Caco-2 (cell line): Measurements from ENCODE around the gene INS. TPM values are rescaled to one million over a fixed set of nuclear protein-coding genes. Genes with fewer than 3 reads are reported as not detected.

Source experiments
- BruUV-seq: library from RNA; stranded (reverse); fragments of 400-500 nt; replicated peaks from 2 replicates; lab custom pipeline; 2021; lab: Mats Ljungman, UMichigan
- CTCF ChIA-PET: fragments of 300-600 bp; sonication (Branson Sonifier 250); formaldehyde crosslinking; loops from one replicate; lab custom pipeline; 2022; ENCODE audit warnings: antibody characterized with exemption; lab: Charles Lee
- POLR2A ChIA-PET: fragments of 300-600 bp; sonication (Branson Sonifier 250); formaldehyde crosslinking; loops from one replicate; lab custom pipeline; 2022; ENCODE audit warnings: antibody characterized with exemption; lab: Charles Lee
- DNase-seq, 2 experiments: peaks; one replicate each; pipeline versions ENCODE4 v3.0.0 to v3.0.0-alpha.2; 2020 to 2022
- H3K27me3 ChIP-seq: replicated peaks from 2 replicates; pipeline ENCODE4 v1.6.0; 2011; ENCODE audit warnings: low read length; ENCODE audit not compliant: control insufficient read depth, insufficient read depth
- H3K36me3 ChIP-seq: 2 replicates; pipeline ENCODE4 v1.5.1; 2011; ENCODE audit warnings: low read length; ENCODE audit not compliant: control insufficient read depth, insufficient read depth
- H3K4me1 ChIP-seq: fragments of 250-450 bp; sonication (Bioruptor Pico); 2 replicates; pipeline ENCODE4 v1.5.1; 2020; ENCODE audit warnings: mild to moderate bottlenecking
- H3K4me3 ChIP-seq: 2 replicates; pipeline ENCODE4 v1.5.1; 2011; ENCODE audit warnings: low read depth, mild to moderate bottlenecking, control low read depth, low read length
- H3K9me3 ChIP-seq: fragments of 250-450 bp; sonication (Bioruptor Pico); 2 replicates; pipeline ENCODE4 v1.5.1; 2020; ENCODE audit warnings: mild to moderate bottlenecking, moderate library complexity
- H3K27ac Mint-ChIP-seq: one replicate; pipeline ENCODE4 v1.8.0; 2022; ENCODE audit warnings: mixed read lengths; ENCODE audit not compliant: unreplicated experiment
- H3K27me3 Mint-ChIP-seq: one replicate; pipeline ENCODE4 v1.8.0; 2022; ENCODE audit warnings: mixed read lengths; ENCODE audit not compliant: insufficient read depth, unreplicated experiment
- H3K36me3 Mint-ChIP-seq: one replicate; pipeline ENCODE4 v1.8.0; 2022; ENCODE audit warnings: mild to moderate bottlenecking, mixed read lengths; ENCODE audit not compliant: insufficient read depth, unreplicated experiment
- H3K4me1 Mint-ChIP-seq: one replicate; pipeline ENCODE4 v1.8.0; 2022; ENCODE audit warnings: low read depth, mixed read lengths; ENCODE audit not compliant: unreplicated experiment
- H3K4me3 Mint-ChIP-seq: one replicate; pipeline ENCODE4 v1.8.0; 2022; ENCODE audit warnings: mild to moderate bottlenecking, moderate library complexity, mixed read lengths; ENCODE audit not compliant: unreplicated experiment
- H3K9me3 Mint-ChIP-seq: one replicate; pipeline ENCODE4 v1.8.0; 2022; ENCODE audit warnings: mixed read lengths; ENCODE audit not compliant: unreplicated experiment
- intact Hi-C: fragments of 100-400 bp; cut with micrococcal nuclease; formaldehyde crosslinking; loops from one replicate; pipeline ENCODE4 v1.10.0; 2022; ENCODE audit not compliant: unreplicated experiment
- total RNA-seq: library from RNA; stranded (reverse); gene quantifications from 2 replicates; pipeline ENCODE4 v1.2.3, GENCODE V29; 2022
- TF ChIP-seq, protein P1 (sequence below), 2 experiments: fragments of 200-600 bp in 1 of 2; IDR thresholded peaks; 1 replicate in 1 of 2; 2 replicates in 1 of 2; pipeline versions ENCODE4 v1.5.1 to v1.8.0; 2011 to 2022; ENCODE audit warnings: antibody characterized with exemption in 1 of 2, control low read depth in 1 of 2, inconsistent platforms in 1 of 2, low read depth in 1 of 2, low read length in 1 of 2, mild to moderate bottlenecking in 1 of 2, moderate library complexity in 1 of 2; ENCODE audit not compliant: insufficient read depth in 1 of 2, severe bottlenecking in 1 of 2, unreplicated experiment in 1 of 2

INS gene
- total RNA-seq, 1 experiment from 2014 or later, result not detected

DNA sequence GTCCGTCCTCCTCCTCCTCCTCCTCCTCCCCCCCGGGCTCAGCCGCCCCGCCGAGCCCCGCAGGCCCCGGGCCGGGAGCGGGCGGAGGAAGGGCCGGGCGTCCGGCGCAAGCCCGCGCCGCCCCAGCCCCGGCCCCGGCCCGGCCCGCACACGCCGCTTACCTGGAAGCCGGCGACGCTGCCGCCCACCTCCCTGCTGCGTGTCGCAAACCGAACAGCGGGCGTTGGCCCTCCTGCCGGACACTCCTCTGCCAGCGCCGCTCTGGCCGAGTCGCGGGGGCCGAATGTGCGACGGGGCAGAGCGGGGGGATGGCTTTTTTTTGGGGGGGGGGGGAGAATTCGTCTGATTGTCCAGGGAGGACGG is 23.0 kb downstream of the INS start:
- peaks cover 22% of the 10 kb centered on the region for H3K27me3 Mint-ChIP-seq
- no peaks in the 10 kb centered on the region for H3K9me3 ChIP-seq
- TF ChIP-seq, protein P1, sequence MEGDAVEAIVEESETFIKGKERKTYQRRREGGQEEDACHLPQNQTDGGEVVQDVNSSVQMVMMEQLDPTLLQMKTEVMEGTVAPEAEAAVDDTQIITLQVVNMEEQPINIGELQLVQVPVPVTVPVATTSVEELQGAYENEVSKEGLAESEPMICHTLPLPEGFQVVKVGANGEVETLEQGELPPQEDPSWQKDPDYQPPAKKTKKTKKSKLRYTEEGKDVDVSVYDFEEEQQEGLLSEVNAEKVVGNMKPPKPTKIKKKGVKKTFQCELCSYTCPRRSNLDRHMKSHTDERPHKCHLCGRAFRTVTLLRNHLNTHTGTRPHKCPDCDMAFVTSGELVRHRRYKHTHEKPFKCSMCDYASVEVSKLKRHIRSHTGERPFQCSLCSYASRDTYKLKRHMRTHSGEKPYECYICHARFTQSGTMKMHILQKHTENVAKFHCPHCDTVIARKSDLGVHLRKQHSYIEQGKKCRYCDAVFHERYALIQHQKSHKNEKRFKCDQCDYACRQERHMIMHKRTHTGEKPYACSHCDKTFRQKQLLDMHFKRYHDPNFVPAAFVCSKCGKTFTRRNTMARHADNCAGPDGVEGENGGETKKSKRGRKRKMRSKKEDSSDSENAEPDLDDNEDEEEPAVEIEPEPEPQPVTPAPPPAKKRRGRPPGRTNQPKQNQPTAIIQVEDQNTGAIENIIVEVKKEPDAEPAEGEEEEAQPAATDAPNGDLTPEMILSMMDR (IDR thresholded peaks at IDR 0.05; ENCODE audit: insufficient read depth in 1 of 2, low read depth in 1 of 2, low read length in 1 of 2, severe bottlenecking in 1 of 2, unreplicated experiment in 1 of 2), result no peak
- ChIA-PET POLR2A (interaction anchor here (0.6 to 1.3 kb wide), 3 partner anchors 14 to 606 kb away, joined by 3 to 5 read pairs (median 5); no protein-coding TSS in a partner anchor), CTCF (interaction anchor here (0.6 to 2.9 kb wide), 6 partner anchors 13 to 1318 kb away, joined by 3 to 28 read pairs (median 4); no protein-coding TSS in a partner anchor)
- peaks cover 53% of the 10 kb centered on the region for H3K36me3 Mint-ChIP-seq
- peaks cover 4% of the 10 kb centered on the region for H3K36me3 ChIP-seq
- intact Hi-C loops, result no loop called here
- peaks cover 22% of the 10 kb centered on the region for H3K4me1 Mint-ChIP-seq
- no TSS peak for BruUV-seq
- H3K4me3 Mint-ChIP-seq, result peak overlapping the region; percentile 84
- peak in 1 of 2 experiments; percentile 69 for DNase-seq
- H3K9me3 Mint-ChIP-seq, result no peaks in the 10 kb centered on the region
- H3K4me1 ChIP-seq, result peaks cover 19% of the 10 kb centered on the region
- peak overlapping the region; percentile 30 for H3K27ac Mint-ChIP-seq
- peak overlapping the region; percentile 78 for H3K4me3 ChIP-seq
- no peaks in the 10 kb centered on the region; the same call in none of the 2 replicates for H3K27me3 ChIP-seq

DNA sequence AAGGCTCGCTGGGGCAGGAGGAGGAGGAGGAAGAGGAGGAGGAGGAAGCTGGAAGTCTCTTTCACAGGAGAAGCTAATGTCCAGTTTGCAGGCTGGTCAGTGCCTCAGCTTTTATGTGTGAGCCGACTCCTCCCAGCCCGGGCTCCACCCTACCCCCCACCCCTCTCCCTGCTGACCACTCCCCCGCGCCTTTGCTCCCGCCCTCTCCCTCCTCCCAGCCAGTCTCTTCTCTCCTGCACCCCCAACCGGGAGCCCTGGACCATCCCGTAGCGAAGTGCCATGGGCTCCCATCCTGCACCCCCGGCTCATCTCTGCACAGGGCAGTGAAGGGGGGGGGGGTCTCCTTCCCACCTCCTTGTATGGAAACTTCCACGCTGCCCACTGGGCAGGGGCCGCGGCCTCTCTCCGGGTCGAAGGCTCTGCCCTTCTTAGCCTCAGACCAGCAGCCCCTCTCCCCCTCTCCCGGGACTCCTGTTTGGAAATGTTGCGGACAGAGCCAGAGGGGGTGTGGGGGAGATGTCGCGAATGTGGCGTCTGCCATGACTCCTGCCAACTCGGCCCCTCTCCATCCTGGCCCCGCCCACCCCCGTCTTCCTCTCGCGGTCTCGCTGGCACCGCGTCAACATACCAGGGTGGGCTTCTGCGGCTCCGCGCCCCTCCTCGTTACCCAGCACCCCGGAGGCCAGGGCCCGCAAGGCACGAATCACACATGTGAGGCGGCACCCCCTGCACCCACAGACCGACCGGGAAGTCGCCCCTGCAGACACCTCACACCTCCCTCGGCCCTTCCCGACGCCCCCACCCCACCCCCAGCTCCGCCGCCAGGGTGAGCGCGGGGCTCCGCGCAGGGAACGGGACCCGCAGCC is 23.6 kb downstream of the INS start:
- no TSS peak for BruUV-seq
- ChIA-PET POLR2A (interaction anchor here (0.6 to 1.3 kb wide), 5 partner anchors 14 to 239 kb away, joined by 3 to 5 read pairs (median 5); partner anchors contain the start of gene CD81), CTCF (interaction anchor here (0.6 to 2.9 kb wide), 16 partner anchors 13 to 542 kb away, joined by 3 to 28 read pairs (median 4); no protein-coding TSS in a partner anchor)
- Mint-ChIP-seq H3K4me1 (peaks cover 18% of the 10 kb centered on the region), H3K36me3 (peaks cover 59% of the 10 kb centered on the region), H3K4me3 (peak overlapping the region; percentile 84), H3K27me3 (peaks cover 15% of the 10 kb centered on the region), H3K27ac (peak overlapping the region; percentile 30), H3K9me3 (no peaks in the 10 kb centered on the region)
- Histone ChIP-seq H3K4me3 (peak overlapping the region; percentile 78), H3K4me1 (peaks cover 19% of the 10 kb centered on the region), H3K36me3 (peaks cover 4% of the 10 kb centered on the region), H3K27me3 (no peaks in the 10 kb centered on the region; the same call in 1 of the 2 replicates), H3K9me3 (no peaks in the 10 kb centered on the region)
- intact Hi-C loops, result no loop called here
- peak; percentile 91 to 94 for DNase-seq
- TF ChIP-seq, protein P1 (IDR thresholded peaks at IDR 0.05; ENCODE audit: insufficient read depth in 1 of 2, low read depth in 1 of 2, low read length in 1 of 2, severe bottlenecking in 1 of 2, unreplicated experiment in 1 of 2), result peak in 1 of 2 experiments; percentile 0

DNA sequence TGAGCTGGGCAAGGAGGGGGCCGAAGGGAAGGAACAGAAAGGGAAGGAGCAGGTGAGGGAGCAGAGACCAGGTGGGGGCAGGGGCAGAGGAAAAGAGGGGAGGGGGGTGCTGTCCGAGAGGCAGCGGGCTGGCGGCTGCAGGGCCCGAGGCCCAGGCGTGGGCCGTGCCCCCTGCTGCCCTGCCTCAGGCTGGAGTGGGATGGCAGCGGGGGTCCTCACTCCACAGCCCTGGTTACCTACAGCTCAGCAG is 24.1 kb downstream of the INS start:
- no TSS peak for BruUV-seq
- ChIA-PET CTCF (interaction anchor here (0.6 to 1.9 kb wide), 11 partner anchors 14 to 541 kb away, joined by 3 to 28 read pairs (median 4); no protein-coding TSS in a partner anchor), POLR2A (interaction anchor here (0.6 to 1.3 kb wide), 6 partner anchors 14 to 240 kb away, joined by 3 to 8 read pairs (median 5); partner anchors contain the start of gene CD81)
- intact Hi-C loops, result no loop called here
- H3K36me3 Mint-ChIP-seq, result peaks cover 65% of the 10 kb centered on the region
- peaks cover 11% of the 10 kb centered on the region for H3K27me3 Mint-ChIP-seq
- H3K4me3 ChIP-seq, result peak overlapping the region; percentile 78
- no peaks in the 10 kb centered on the region; the same call in 1 of the 2 replicates for H3K27me3 ChIP-seq
- TF ChIP-seq, protein P1 (IDR thresholded peaks at IDR 0.05; ENCODE audit: insufficient read depth in 1 of 2, low read depth in 1 of 2, low read length in 1 of 2, severe bottlenecking in 1 of 2, unreplicated experiment in 1 of 2), result no peak
- DNase-seq, result no peak
- H3K4me3 Mint-ChIP-seq, result peak overlapping the region; percentile 84
- H3K9me3 ChIP-seq, result no peaks in the 10 kb centered on the region
- H3K4me1 ChIP-seq, result peaks cover 19% of the 10 kb centered on the region
- H3K36me3 ChIP-seq, result peaks cover 4% of the 10 kb centered on the region
- no peaks in the 10 kb centered on the region for H3K9me3 Mint-ChIP-seq
- H3K4me1 Mint-ChIP-seq, result peaks cover 17% of the 10 kb centered on the region
- peak overlapping the region; percentile 30 for H3K27ac Mint-ChIP-seq
